Measurements from ENCODE around the gene GTF2IRD1. TPM values are rescaled to one million over a fixed set of nuclear protein-coding genes. Genes with fewer than 3 reads are reported as not detected.
A peak's percentile ranks its signal among the peaks of the same experiment; 100 is the strongest.
"Not testable (repeated sequence)": the region's sequence is repeated elsewhere in the genome, so short reads cannot be mapped to it uniquely, and the experiment has no call there.

The GTF2IRD1 gene
- total and polyA plus RNA-seq, 5 donors, result 10.6 to 29.9 (median 20.6) TPM

DNA sequence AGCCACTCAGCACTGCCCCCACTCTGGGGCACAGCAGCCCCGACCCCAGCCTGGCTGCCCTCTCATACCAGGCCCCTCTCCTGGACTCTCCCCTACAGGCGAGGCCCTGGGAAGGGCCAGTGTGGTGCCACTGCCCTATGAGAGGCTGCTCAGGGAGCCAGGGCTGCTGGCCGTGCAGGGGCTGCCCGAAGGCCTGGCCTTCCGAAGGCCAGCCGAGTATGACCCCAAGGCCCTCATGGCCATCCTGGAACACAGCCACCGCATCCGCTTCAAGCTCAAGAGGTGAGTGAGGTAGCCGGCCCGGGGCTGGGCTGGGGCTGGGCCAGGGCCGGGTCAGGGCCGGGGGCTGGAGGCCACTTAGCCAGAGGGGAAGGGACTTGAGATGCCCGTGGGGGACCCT, 64.3 kb downstream of the GTF2IRD1 start:
- H3K27me3 ChIP-seq (ENCODE audit: control insufficient read depth, insufficient read depth), result no peaks in the 10 kb centered on the region
- intact Hi-C loops (cut with DNase I), result no loop called here
- H3K9me3 ChIP-seq (ENCODE audit: control insufficient read depth, low read length), result no peaks in the 10 kb centered on the region
- DNase-seq, result peak in 1 of 3 donors; percentile 48
- ATAC-seq, result no peak
- no peak overlapping the region for H3K4me3 ChIP-seq (ENCODE audit: low read length)
- WGBS, result 92% methylated on average over 13 of the region's 13 CpGs
- no peaks in the 10 kb centered on the region for H3K4me1 ChIP-seq (ENCODE audit: control insufficient read depth, insufficient read depth, low read length)
- no peak overlapping the region for H3K27ac ChIP-seq (ENCODE audit: low read length)

DNA sequence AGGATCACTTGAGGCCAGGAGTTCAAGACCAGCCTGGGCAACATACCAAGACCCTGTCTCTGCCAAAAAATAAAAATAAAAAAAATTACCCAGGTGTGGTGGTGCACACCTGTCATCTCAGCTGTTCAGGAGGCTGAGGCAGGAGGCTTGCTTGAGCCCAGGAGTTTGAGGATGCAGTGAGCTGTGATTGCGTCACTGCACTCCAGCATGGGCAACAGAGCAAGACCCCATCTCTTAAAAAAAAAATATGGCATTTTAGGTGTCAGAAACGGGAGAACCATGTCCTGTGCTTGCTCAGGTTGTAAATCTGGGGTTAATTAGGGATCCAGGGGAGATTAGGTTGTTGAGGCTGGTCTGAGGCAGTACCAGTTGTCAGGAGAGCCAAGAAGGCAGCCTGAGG, 64.9 kb downstream of the GTF2IRD1 start:
- no peaks in the 10 kb centered on the region for H3K9me3 ChIP-seq (ENCODE audit: control insufficient read depth, low read length)
- no peaks in the 10 kb centered on the region for H3K27me3 ChIP-seq (ENCODE audit: control insufficient read depth, insufficient read depth)
- no peak overlapping the region for H3K4me3 ChIP-seq (ENCODE audit: low read length)
- intact Hi-C loops (cut with DNase I), result no loop called here
- DNase-seq, result no peak
- H3K27ac ChIP-seq (ENCODE audit: low read length), result no peak overlapping the region
- no peaks in the 10 kb centered on the region for H3K4me1 ChIP-seq (ENCODE audit: control insufficient read depth, insufficient read depth, low read length)
- no peak for ATAC-seq
- 95% methylated on average over 2 of the region's 2 CpGs for WGBS

DNA sequence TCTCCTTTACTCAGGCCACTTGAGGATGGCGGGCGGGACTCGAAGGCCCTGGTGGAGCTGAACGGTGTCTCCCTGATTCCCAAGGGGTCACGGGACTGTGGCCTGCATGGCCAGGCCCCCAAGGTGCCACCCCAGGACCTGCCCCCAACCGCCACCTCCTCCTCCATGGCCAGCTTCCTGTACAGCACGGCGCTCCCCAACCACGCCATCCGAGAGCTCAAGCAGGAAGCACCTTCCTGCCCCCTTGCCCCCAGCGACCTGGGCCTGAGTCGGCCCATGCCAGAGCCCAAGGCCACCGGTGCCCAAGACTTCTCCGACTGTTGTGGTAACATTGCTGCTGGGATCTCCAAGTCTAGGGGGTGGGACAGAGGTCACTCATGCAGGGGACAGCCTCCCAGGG, 65.7 kb downstream of the GTF2IRD1 start:
- no peaks in the 10 kb centered on the region for H3K9me3 ChIP-seq (ENCODE audit: control insufficient read depth, low read length)
- no peak for ATAC-seq
- H3K4me1 ChIP-seq (ENCODE audit: control insufficient read depth, insufficient read depth, low read length), result no peaks in the 10 kb centered on the region
- H3K27me3 ChIP-seq (ENCODE audit: control insufficient read depth, insufficient read depth), result no peaks in the 10 kb centered on the region
- no peak overlapping the region for H3K4me3 ChIP-seq (ENCODE audit: low read length)
- 96% methylated on average over 14 of the region's 14 CpGs for WGBS
- H3K27ac ChIP-seq (ENCODE audit: low read length), result no peak overlapping the region
- DNase-seq, result peak in 1 of 3 donors; percentile 39
- intact Hi-C loops (cut with DNase I), result no loop called here

DNA sequence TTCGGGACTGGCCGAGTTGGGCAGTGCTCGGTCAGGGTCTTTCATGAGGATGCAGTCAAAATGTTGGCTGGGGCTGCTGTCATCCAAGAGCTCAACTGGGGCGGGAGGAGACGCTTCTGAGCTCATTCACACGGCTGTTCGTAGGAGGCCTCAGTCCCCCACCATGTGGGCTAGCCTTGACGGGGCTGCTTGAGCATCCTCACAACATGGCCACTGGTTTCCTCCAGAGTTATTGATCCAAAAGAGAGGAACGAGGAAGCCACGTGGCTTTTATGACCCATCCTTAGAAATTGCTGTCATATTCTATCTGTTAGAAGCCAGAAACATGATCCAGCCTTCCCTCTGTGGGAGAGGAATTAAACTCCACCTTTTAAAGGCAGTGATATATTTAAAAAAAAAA, 68.1 kb downstream of the GTF2IRD1 start:
- Histone ChIP-seq H3K4me3 (ENCODE audit: low read length) (no peak overlapping the region), H3K27ac (ENCODE audit: low read length) (no peak overlapping the region), H3K9me3 (ENCODE audit: control insufficient read depth, low read length) (no peaks in the 10 kb centered on the region), H3K27me3 (ENCODE audit: control insufficient read depth, insufficient read depth) (no peaks in the 10 kb centered on the region), H3K4me1 (ENCODE audit: control insufficient read depth, insufficient read depth, low read length) (no peaks in the 10 kb centered on the region)
- intact Hi-C loops (cut with DNase I), result no loop called here
- no peak for ATAC-seq
- WGBS, result 97% methylated on average over 10 of the region's 10 CpGs
- no peak for DNase-seq

DNA sequence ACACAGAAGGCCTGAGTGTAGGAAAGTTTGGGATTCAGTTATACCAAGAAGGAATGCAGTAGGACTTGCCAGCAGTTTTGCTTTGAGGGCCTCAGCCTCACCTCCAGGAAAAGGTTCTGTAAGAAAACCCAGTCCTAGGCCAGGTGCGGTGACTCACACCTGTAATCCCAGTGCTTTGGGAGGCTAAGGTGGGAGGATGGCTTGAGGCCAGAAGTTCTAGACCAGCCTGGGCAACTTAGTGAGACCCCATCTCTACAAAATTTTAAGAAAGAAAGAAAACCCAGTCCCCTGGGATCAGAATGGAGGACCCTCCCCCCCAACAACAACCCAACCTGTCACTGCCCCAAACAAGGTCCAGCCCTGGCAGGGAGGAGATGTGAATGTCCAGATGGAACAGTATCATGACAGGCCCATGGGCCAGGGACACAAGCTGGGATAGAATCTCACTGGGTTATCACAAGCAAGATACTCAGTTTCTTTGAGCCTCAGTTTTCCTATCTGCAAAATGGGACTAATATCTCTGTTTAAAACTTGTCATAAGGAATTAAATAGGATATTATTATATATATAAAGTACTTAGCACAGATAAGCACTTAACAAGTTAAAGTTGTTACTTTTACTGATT, 68.7 kb downstream of the GTF2IRD1 start:
- Histone ChIP-seq H3K4me1 (ENCODE audit: control insufficient read depth, insufficient read depth, low read length) (no peaks in the 10 kb centered on the region), H3K27me3 (ENCODE audit: control insufficient read depth, insufficient read depth) (no peaks in the 10 kb centered on the region), H3K4me3 (ENCODE audit: low read length) (no peak overlapping the region), H3K27ac (ENCODE audit: low read length) (no peak overlapping the region), H3K9me3 (ENCODE audit: control insufficient read depth, low read length) (no peaks in the 10 kb centered on the region)
- WGBS, result 94% methylated on average over 1 of the region's 1 CpG
- intact Hi-C loops (cut with DNase I), result no loop called here
- ATAC-seq (no peak), DNase-seq (peak in 1 of 3 donors; percentile 9)

DNA sequence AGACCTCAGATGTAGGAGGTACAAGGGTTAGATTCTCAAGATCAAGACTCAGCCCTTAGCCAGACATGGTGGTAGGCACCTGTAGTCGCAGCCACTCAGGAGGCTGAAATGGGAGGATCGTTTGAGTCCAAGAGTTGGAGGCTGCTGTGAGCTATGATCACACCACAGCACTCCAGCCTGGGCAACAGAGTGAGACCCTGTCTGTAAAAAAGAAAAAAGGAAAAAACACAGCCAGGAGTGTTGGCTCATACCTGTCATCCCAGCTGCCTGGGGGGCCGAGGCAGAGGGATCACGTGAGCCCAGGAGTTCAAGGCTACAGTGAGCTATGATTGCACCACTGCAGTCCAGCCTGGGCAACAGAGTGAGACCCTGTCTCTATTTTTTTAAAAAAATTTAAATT, 69.3 kb downstream of the GTF2IRD1 start:
- Histone ChIP-seq H3K4me1 (ENCODE audit: control insufficient read depth, insufficient read depth, low read length) (no peaks in the 10 kb centered on the region), H3K4me3 (ENCODE audit: low read length) (no peak overlapping the region), H3K27ac (ENCODE audit: low read length) (no peak overlapping the region), H3K9me3 (ENCODE audit: control insufficient read depth, low read length) (no peaks in the 10 kb centered on the region), H3K27me3 (ENCODE audit: control insufficient read depth, insufficient read depth) (no peaks in the 10 kb centered on the region)
- DNase-seq, result no peak
- no peak for ATAC-seq
- intact Hi-C loops (cut with DNase I), result no loop called here
- WGBS, result 97% methylated on average over 4 of the region's 4 CpGs

DNA sequence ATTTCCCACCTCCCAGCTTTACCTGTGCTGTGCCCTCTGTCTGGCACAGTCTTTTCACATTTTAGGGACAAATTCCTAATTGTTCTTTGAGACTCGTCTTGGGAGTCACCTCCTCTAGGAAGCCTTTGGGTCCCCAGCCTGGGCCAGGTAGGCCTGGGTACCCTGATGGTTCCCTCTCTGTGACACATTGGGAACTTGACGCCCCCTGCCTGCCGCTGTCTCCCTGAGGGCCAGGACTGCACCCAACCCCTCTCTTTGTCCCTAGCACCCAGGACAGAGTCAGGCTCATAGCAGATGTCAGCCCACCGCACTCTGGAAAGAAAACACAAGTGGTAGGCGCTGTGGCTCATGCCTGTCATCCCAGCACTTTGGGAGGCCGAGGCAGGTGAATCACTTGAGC, 71.4 kb downstream of the GTF2IRD1 start:
- DNase-seq (peak in 1 of 3 donors; percentile 6), ATAC-seq (no peak)
- no peak overlapping the region for H3K27ac ChIP-seq (ENCODE audit: low read length)
- 94% methylated on average over 6 of the region's 6 CpGs for WGBS
- H3K4me1 ChIP-seq (ENCODE audit: control insufficient read depth, insufficient read depth, low read length), result no peaks in the 10 kb centered on the region
- H3K9me3 ChIP-seq (ENCODE audit: control insufficient read depth, low read length), result no peaks in the 10 kb centered on the region
- intact Hi-C loops (cut with DNase I), result no loop called here
- H3K4me3 ChIP-seq (ENCODE audit: low read length), result no peak overlapping the region
- H3K27me3 ChIP-seq (ENCODE audit: control insufficient read depth, insufficient read depth), result no peaks in the 10 kb centered on the region

DNA sequence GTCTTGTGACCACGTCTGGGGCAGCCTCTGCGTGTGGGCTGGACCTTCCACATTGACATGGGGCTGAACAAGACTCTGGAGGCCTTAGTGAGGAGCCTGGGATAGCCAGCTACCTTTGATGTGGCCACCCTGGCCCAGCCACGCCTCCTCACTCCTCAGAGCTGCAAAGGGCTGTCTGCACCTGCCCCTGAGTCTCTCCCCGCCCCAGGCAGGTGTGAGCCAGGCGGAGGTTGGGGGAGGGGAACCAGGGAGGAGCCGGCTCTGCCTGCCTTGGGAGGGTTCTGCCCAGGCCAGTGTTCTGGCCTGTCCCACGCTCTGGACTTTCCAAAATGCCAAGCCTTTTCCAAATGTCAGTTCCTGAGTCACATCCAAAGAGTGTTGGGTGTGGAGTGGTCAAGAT, 72.2 kb downstream of the GTF2IRD1 start:
- H3K4me3 ChIP-seq (ENCODE audit: low read length), result no peak overlapping the region
- intact Hi-C loops (cut with DNase I), result no loop called here
- H3K4me1 ChIP-seq (ENCODE audit: control insufficient read depth, insufficient read depth, low read length), result no peaks in the 10 kb centered on the region
- 90% methylated on average over 7 of the region's 7 CpGs for WGBS
- ATAC-seq (no peak), DNase-seq (peak in 1 of 3 donors; percentile 41)
- H3K9me3 ChIP-seq (ENCODE audit: control insufficient read depth, low read length), result no peaks in the 10 kb centered on the region
- no peaks in the 10 kb centered on the region for H3K27me3 ChIP-seq (ENCODE audit: control insufficient read depth, insufficient read depth)
- no peak overlapping the region for H3K27ac ChIP-seq (ENCODE audit: low read length)

DNA sequence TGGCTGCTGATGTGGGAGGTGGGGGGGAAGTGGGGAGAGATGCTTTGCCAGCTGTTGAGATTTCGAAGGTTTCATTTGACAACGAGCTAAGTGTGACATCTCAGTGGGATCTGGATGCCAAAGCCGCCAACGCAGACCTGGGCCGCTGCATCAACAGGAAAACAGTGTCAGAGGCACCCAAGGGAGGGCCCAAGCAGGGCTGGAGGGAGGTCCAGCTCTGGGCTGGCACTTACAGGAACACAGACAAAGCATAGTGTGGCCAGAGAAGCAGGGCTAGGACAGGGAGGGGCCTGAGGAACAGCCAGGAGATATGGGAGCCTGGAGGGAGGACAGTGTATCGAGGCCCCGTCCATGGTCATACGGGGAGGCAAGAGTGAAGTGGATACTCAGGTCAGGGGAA, 73.1 kb downstream of the GTF2IRD1 start:
- Histone ChIP-seq H3K9me3 (ENCODE audit: control insufficient read depth, low read length) (no peaks in the 10 kb centered on the region), H3K27ac (ENCODE audit: low read length) (no peak overlapping the region), H3K27me3 (ENCODE audit: control insufficient read depth, insufficient read depth) (no peaks in the 10 kb centered on the region), H3K4me1 (ENCODE audit: control insufficient read depth, insufficient read depth, low read length) (no peaks in the 10 kb centered on the region), H3K4me3 (ENCODE audit: low read length) (no peak overlapping the region)
- DNase-seq (peak in 1 of 3 donors; percentile 10), ATAC-seq (no peak)
- WGBS, result 79% methylated on average over 8 of the region's 8 CpGs
- intact Hi-C loops (cut with DNase I), result no loop called here

DNA sequence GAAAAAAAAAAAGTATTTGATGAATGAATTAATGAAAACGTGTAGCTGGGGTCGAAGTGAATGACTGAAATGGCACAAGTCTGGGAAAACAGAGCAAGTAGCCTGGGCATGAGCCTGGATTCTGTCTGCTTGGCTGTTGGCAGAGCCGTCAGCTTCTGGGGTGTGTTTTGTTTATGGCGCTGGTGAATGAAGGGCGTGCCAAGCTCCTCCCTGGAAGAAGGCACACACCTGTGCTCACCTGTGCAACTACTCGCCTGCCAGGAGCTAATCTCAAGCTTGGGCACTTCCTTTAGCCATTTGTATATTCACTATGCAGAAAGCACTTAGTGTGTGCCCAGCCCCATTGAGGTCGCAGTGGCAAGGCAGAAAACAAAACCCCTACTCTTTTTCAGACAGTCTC, 74.1 kb downstream of the GTF2IRD1 start:
- Histone ChIP-seq H3K9me3 (ENCODE audit: control insufficient read depth, low read length) (no peaks in the 10 kb centered on the region), H3K4me3 (ENCODE audit: low read length) (no peak overlapping the region), H3K27ac (ENCODE audit: low read length) (no peak overlapping the region), H3K27me3 (ENCODE audit: control insufficient read depth, insufficient read depth) (no peaks in the 10 kb centered on the region), H3K4me1 (ENCODE audit: control insufficient read depth, insufficient read depth, low read length) (no peaks in the 10 kb centered on the region)
- 91% methylated on average over 7 of the region's 7 CpGs for WGBS
- peak in 1 of 2 donors; percentile 15 for ATAC-seq
- DNase-seq, result peak in 1 of 3 donors; percentile 23
- intact Hi-C loops (cut with DNase I), result no loop called here

DNA sequence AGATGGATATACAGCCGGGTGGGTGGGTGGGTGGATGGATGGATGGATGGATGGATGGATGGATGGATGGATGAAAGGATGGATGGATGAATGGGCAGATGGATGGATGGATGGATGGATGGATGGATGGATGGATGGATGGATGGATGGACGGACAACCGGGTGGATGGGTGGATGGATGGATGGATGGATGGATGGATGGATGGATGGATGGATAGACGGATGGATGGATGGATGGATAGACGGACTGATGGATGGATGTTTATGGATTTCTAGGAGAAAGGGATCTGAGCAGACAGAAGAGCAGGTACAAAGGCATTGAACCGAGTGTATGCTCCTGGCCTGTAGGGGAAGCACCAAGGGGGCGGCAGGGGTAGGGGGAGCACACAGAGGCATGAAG, 75.1 kb downstream of the GTF2IRD1 start:
- WGBS, result 96% methylated on average over 7 of the region's 7 CpGs
- ATAC-seq; H3K27ac ChIP-seq (ENCODE audit: low read length); H3K9me3 ChIP-seq (ENCODE audit: control insufficient read depth, low read length); H3K4me1 ChIP-seq (ENCODE audit: control insufficient read depth, insufficient read depth, low read length); H3K4me3 ChIP-seq (ENCODE audit: low read length); H3K27me3 ChIP-seq (ENCODE audit: control insufficient read depth, insufficient read depth); intact Hi-C loops (cut with DNase I): not testable (repeated sequence)
- peak in 1 of 3 donors; percentile 26 for DNase-seq

DNA sequence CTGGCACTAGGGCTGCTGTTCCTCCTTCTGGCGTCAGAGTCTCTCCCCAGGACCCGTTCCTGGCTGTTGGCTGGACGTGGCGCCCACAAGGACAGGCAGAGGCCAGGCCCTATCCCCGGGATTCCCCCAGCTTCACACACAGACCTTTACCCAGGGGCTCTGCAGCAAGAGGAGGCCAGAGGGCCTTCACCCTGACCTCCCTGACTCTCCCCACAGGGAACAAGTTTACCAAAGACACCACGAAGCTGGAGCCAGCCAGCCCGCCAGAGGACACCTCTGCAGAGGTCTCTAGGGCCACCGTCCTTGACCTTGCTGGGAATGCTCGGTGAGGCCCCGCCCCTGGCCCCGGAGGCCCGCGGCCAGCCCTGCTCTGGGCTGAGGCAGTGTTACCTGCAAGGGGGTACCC, 82.2 kb downstream of the GTF2IRD1 start:
- WGBS, result 67% methylated on average over 13 of the region's 13 CpGs
- DNase-seq, result peak in 1 of 3 donors; percentile 37
- peak overlapping the region; percentile 55 for H3K27ac ChIP-seq (ENCODE audit: low read length)
- H3K27me3 ChIP-seq (ENCODE audit: control insufficient read depth, insufficient read depth), result no peaks in the 10 kb centered on the region
- ATAC-seq, result peak in 1 of 2 donors; percentile 34
- H3K9me3 ChIP-seq (ENCODE audit: control insufficient read depth, low read length), result no peaks in the 10 kb centered on the region
- intact Hi-C loops (cut with DNase I), result no loop called here
- H3K4me1 ChIP-seq (ENCODE audit: control insufficient read depth, insufficient read depth, low read length), result no peaks in the 10 kb centered on the region
- no peak overlapping the region for H3K4me3 ChIP-seq (ENCODE audit: low read length)
